HCT116 (cell line): ENCODE results near the gene KRT78. TPM values are rescaled to one million over a fixed set of nuclear protein-coding genes. Genes with fewer than 3 reads are reported as not detected.

Source experiments
- ATAC-seq: fragments of 200-7000 bp; cut with Tn5 transposase; 2 replicates; pipeline ENCODE4 v1.9.1; 2020; ENCODE audit warnings: mild to moderate bottlenecking, moderate library complexity
- BruUV-seq: library from RNA; stranded (reverse); fragments of 400-500 nt; replicated peaks from 2 replicates; lab custom pipeline; 2021; lab: Mats Ljungman, UMichigan
- CTCF ChIA-PET: fragments of 300-600 bp; sonication (Branson Sonifier 250); formaldehyde crosslinking; loops from one replicate; lab custom pipeline; 2021; ENCODE audit warnings: antibody characterized with exemption; lab: Charles Lee
- POLR2A ChIA-PET: fragments of 300-600, 350-600 bp; sonication (Branson Sonifier 250); formaldehyde crosslinking; loops from one replicate; lab custom pipeline; 2021; ENCODE audit warnings: antibody characterized with exemption; lab: Charles Lee
- RAD21 ChIA-PET, 2 experiments: fragments of 300-600 bp; sonication (Branson Sonifier 250); formaldehyde crosslinking; loops; one replicate each; lab custom pipeline; 2023; ENCODE audit warnings: low total read pairs in 2 of 2; ENCODE audit not compliant: uncharacterized antibody in 2 of 2, unreplicated experiment in 2 of 2, low non-redundant PET in 1 of 2; lab: Charles Lee
- DNase-seq: peaks from one replicate; pipeline ENCODE4 v3.0.0-alpha.2; 2010; ENCODE audit warnings: low read depth, low spot score
- H2AFZ ChIP-seq: fragments of 200-600 bp; shearing (Covaris generic), sonication (generic); 2 replicates; pipeline ENCODE4 v1.6.1; 2017; ENCODE audit warnings: low read depth, mixed run types, mixed read lengths, antibody characterized with exemption, low read length; ENCODE audit not compliant: poor library complexity, severe bottlenecking
- H3K27ac ChIP-seq: 2 replicates; pipeline ENCODE4 v1.5.1; 2012; ENCODE audit warnings: low read depth, low read length
- H3K27me3 ChIP-seq: fragments of 200-600 bp; sonication (generic); 2 replicates; pipeline ENCODE4 v1.6.1; 2016; ENCODE audit warnings: mixed run types, low read length, mixed read lengths; ENCODE audit not compliant: insufficient read depth
- H3K36me3 ChIP-seq, 2 experiments: fragments of 200-500 bp in 1 of 2; fragments of 200-600 bp in 1 of 2; sonication (Bioruptor generic) in 1 of 2; sonication (generic) in 1 of 2; 2 replicates each; pipeline versions ENCODE4 v1.5.1 to v1.6.1; 2014 to 2016; ENCODE audit warnings: low read length in 2 of 2, inconsistent platforms in 1 of 2, mixed read lengths in 1 of 2, mixed run types in 1 of 2; ENCODE audit not compliant: insufficient read depth in 2 of 2, control insufficient read depth in 1 of 2
- H3K4me1 ChIP-seq, 2 experiments: fragments of 200-600 bp in 1 of 2; sonication (generic) in 1 of 2; 2 replicates each; pipeline versions ENCODE4 v1.5.1 to v1.6.1; 2012 to 2017; ENCODE audit warnings: low read length in 2 of 2, inconsistent platforms in 1 of 2, mild to moderate bottlenecking in 1 of 2, mixed read lengths in 1 of 2, mixed run types in 1 of 2, moderate library complexity in 1 of 2; ENCODE audit not compliant: insufficient read depth in 2 of 2, control insufficient read depth in 1 of 2
- H3K4me2 ChIP-seq: fragments of 200-600 bp; sonication (generic); 2 replicates; pipeline ENCODE4 v1.6.1; 2017; ENCODE audit warnings: mixed run types, low read length, mixed read lengths
- H3K4me3 ChIP-seq, 2 experiments: fragments of 200-600 bp in 1 of 2; sonication (generic) in 1 of 2; replicated peaks in 1 of 2; 2 replicates each; pipeline ENCODE4 v1.5.1; 2011 to 2016; ENCODE audit warnings: low read length in 2 of 2, control low read depth in 1 of 2, low read depth in 1 of 2, mild to moderate bottlenecking in 1 of 2, mixed read lengths in 1 of 2, mixed run types in 1 of 2
- H3K79me2 ChIP-seq: fragments of 200-600 bp; sonication (generic); 2 replicates; pipeline ENCODE4 v1.6.1; 2017; ENCODE audit warnings: mild to moderate bottlenecking, mixed run types, low read length, moderate library complexity, mixed read lengths; ENCODE audit not compliant: insufficient read depth
- H3K9ac ChIP-seq: fragments of 200-600 bp; sonication (generic); 2 replicates; pipeline ENCODE4 v1.6.1; 2016; ENCODE audit warnings: low read length, mixed read lengths
- H3K9me2 ChIP-seq: fragments of 200-600 bp; sonication (generic), shearing (Covaris generic); 2 replicates; pipeline ENCODE4 v1.6.1; 2017; ENCODE audit warnings: mixed run types, mild to moderate bottlenecking, moderate library complexity; ENCODE audit not compliant: insufficient read depth
- H3K9me3 ChIP-seq, 2 experiments: fragments of 200-500 bp in 1 of 2; fragments of 200-600 bp in 1 of 2; sonication (Bioruptor generic) in 1 of 2; sonication (generic) in 1 of 2; 2 replicates each; pipeline ENCODE4 v1.6.1; 2014 to 2017; ENCODE audit warnings: low read length in 2 of 2, mixed read lengths in 2 of 2, inconsistent platforms in 1 of 2, low read depth in 1 of 2, mild to moderate bottlenecking in 1 of 2, mixed run types in 1 of 2, moderate library complexity in 1 of 2; ENCODE audit not compliant: control insufficient read depth in 1 of 2, insufficient read depth in 1 of 2
- H4K20me1 ChIP-seq: fragments of 200-600 bp; sonication (generic), shearing (Covaris generic); 2 replicates; pipeline ENCODE4 v1.6.1; 2017; ENCODE audit warnings: mixed run types, mild to moderate bottlenecking, moderate library complexity; ENCODE audit not compliant: insufficient read depth
- CBX3 ChIP-seq: IDR thresholded peaks from 2 replicates; pipeline ENCODE4 v1.6.1; 2012; ENCODE audit warnings: low read depth
- CEBPB ChIP-seq: IDR thresholded peaks from 2 replicates; pipeline ENCODE4 v1.6.1; 2012; ENCODE audit warnings: low read depth
- EGR1 ChIP-seq: IDR thresholded peaks from 2 replicates; pipeline ENCODE4 v1.6.1; 2012; ENCODE audit warnings: low read depth
- ELF1 ChIP-seq: IDR thresholded peaks from 2 replicates; pipeline ENCODE4 v1.6.1; 2012; ENCODE audit warnings: low read depth, borderline replicate concordance
- EZH2 ChIP-seq: fragments of 200-600 bp; sonication (generic); IDR thresholded peaks from 2 replicates; pipeline ENCODE4 v1.6.1; 2017; ENCODE audit warnings: antibody characterized with exemption, mixed run types
- JUND ChIP-seq: IDR thresholded peaks from 2 replicates; pipeline ENCODE4 v1.6.1; 2012
- POLR2A ChIP-seq: IDR thresholded peaks from 2 replicates; pipeline ENCODE4 v1.7.0; 2011; ENCODE audit warnings: borderline replicate concordance; ENCODE audit not compliant: insufficient read depth, insufficient read length; ENCODE audit errors: extremely low read depth
- RAD21 ChIP-seq: IDR thresholded peaks from 2 replicates; pipeline ENCODE4 v1.6.1; 2012; ENCODE audit warnings: low read depth, mild to moderate bottlenecking
- SRF ChIP-seq: IDR thresholded peaks from 2 replicates; pipeline ENCODE4 v1.6.1; 2012; ENCODE audit warnings: low read depth
- TCF7L2 ChIP-seq: IDR thresholded peaks from 2 replicates; pipeline ENCODE4 v1.7.0; 2011; ENCODE audit warnings: borderline replicate concordance, inconsistent platforms; ENCODE audit not compliant: insufficient read depth, insufficient read length; ENCODE audit errors: extremely low read depth
- YY1 ChIP-seq: IDR thresholded peaks from 2 replicates; pipeline ENCODE4 v1.6.1; 2011; ENCODE audit warnings: low read length, low read depth, moderate library complexity, mild to moderate bottlenecking; ENCODE audit not compliant: insufficient replicate concordance; ENCODE audit errors: extremely low read depth
- ZNF274 ChIP-seq: fragments of 200-500 bp; sonication (Bioruptor generic); IDR thresholded peaks from 2 replicates; pipeline ENCODE4 v1.6.1; 2014; ENCODE audit warnings: mild to moderate bottlenecking, low read depth, low read length, inconsistent platforms
- intact Hi-C: fragments of 100-400 bp; cut with micrococcal nuclease; formaldehyde crosslinking; loops from 2 replicates; pipeline ENCODE4 v1.10.0; 2022
- total RNA-seq: library from RNA; stranded (reverse); gene quantifications from one replicate; pipeline ENCODE4 v1.2.1, GENCODE V29; 2021; ENCODE audit not compliant: unreplicated experiment
- TF ChIP-seq, protein P1 (sequence below): IDR thresholded peaks from 2 replicates; pipeline ENCODE4 v1.6.1; 2012
- TF ChIP-seq, protein P2 (sequence below): IDR thresholded peaks from 2 replicates; pipeline ENCODE4 v1.6.1; 2012
- TF ChIP-seq, protein P3 (sequence below): IDR thresholded peaks from 2 replicates; pipeline ENCODE4 v1.6.1; 2011; ENCODE audit warnings: mild to moderate bottlenecking, low read length, moderate library complexity; ENCODE audit not compliant: insufficient replicate concordance; ENCODE audit errors: extremely low read depth

The KRT78 gene
- total RNA-seq, 1 experiment from 2014 or later, result not detected

DNA sequence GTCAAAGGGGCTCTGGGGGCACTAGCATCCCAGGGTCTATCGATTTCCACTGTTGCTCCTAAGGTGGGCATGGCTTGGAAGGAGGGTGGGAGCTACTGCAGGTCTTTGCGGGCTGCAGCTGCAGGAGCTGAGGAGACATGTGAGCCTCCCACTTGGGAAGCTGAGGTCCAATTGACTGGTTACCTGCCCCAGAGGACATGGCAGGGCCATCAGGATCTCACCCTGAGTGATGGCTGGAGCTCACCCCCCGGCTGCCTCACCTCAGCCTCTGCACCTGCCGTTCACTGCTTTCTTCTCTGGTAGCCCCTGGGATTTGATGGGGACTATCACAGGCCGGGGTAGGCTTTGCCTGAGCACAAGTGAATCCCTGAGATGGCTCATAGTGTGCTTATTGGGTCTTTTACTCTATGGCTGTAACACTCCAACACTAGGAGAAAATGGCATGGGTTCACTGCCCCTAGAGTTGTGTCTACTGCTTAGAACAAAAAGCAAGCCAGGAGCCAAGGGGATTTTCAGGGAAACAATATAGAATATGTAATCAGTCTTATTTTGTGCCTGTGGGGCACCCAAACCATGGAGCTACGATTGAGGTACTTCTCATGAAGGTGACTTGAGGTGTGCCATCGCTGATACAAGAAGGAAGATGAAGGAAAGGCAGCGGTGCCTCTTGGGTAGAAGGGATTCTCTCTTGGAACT, 31.6 kb downstream of the KRT78 start:
- intact Hi-C loops, result no loop called here
- no peaks in the 10 kb centered on the region for H4K20me1 ChIP-seq
- ChIA-PET POLR2A (no interaction called here), CTCF (no interaction called here), RAD21 (no interaction called here)
- no peaks in the 10 kb centered on the region for H3K9me2 ChIP-seq
- TF ChIP-seq, protein P1, sequence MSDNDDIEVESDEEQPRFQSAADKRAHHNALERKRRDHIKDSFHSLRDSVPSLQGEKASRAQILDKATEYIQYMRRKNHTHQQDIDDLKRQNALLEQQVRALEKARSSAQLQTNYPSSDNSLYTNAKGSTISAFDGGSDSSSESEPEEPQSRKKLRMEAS, result no peak
- TF ChIP-seq EZH2, result no peak
- no peak for TF ChIP-seq ELF1
- no peak for TF ChIP-seq YY1
- TF ChIP-seq CEBPB, result no peak
- TF ChIP-seq JUND, result no peak
- TF ChIP-seq TCF7L2, result no peak
- no peaks in the 10 kb centered on the region for H3K9me3 ChIP-seq
- DNase-seq, result no peak
- no peak overlapping the region for H3K4me2 ChIP-seq
- 0 out of 2 replicates have a peak, but pooled peaks cover 2% of the 10 kb centered on the region for H3K27me3 ChIP-seq
- no peaks in the 10 kb centered on the region for H3K79me2 ChIP-seq
- peaks cover 0 to 4% of the 10 kb centered on the region in 2 experiments; a peak in 2 of 4 replicates for H3K4me1 ChIP-seq
- H3K9ac ChIP-seq, result no peak overlapping the region
- no peaks in the 10 kb centered on the region for H3K36me3 ChIP-seq
- H3K4me3 ChIP-seq, result no peak overlapping the region
- no peak for ATAC-seq
- H2AFZ ChIP-seq, result no peak overlapping the region
- H3K27ac ChIP-seq, result no peak overlapping the region
- BruUV-seq, result no TSS peak

DNA sequence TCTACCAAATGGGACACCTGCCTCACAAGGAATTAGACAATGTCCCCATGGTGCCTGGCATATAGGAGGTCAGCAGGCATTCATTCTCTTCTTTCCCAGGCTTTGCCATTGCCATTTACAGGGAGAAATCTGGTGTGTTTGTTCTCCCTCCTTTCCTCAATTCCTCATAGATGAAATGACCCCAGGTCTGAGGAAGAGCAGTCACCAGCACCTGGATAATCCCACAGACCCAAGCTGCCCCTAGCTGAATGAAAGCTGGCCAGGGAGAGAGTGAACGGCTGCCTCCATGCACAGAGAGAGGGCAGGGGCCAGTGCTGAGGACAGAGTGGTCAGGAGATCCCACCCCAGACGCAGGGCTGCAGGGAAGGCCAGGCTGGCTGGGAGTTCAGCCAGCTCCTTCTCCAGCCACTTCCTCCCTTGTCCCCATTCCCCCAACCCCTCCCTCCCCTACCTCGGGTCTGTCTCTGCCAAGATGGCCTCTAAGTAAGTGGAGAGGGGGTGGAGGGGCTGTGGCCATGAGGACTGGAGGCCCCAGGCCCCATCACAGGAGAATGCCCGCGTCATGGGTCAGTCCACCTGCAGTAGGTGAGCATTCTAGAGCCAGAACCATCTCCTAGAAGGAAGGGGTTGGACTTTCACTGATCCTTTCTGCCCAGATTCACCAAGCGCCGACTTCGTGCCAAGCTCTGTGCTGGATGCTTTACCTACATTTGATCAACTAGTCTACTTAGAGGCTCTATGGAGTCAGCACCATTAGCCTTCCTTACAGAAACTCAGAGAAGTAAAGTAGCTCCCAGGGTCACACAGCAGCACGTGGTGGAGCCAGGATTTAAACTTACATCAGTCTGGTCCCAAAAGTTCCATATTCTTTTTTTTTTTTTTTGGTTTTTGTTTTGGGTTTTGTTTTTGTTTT, 32.9 kb downstream of the KRT78 start:
- H3K9me3 ChIP-seq, result no peaks in the 10 kb centered on the region
- H2AFZ ChIP-seq, result no peak overlapping the region
- H4K20me1 ChIP-seq, result no peaks in the 10 kb centered on the region
- no peak for ATAC-seq
- POLR2A ChIA-PET, result no interaction called here
- no TSS peak for BruUV-seq
- no peak overlapping the region for H3K4me3 ChIP-seq
- H3K36me3 ChIP-seq, result no peaks in the 10 kb centered on the region
- H3K9ac ChIP-seq, result no peak overlapping the region
- no peak for DNase-seq
- intact Hi-C loops, result no loop called here
- CTCF ChIA-PET, result no interaction called here
- H3K4me1 ChIP-seq, result no peaks in the 10 kb centered on the region
- no peak overlapping the region for H3K4me2 ChIP-seq
- H3K27ac ChIP-seq, result no peak overlapping the region
- no peaks in the 10 kb centered on the region for H3K79me2 ChIP-seq
- H3K9me2 ChIP-seq, result no peaks in the 10 kb centered on the region
- H3K27me3 ChIP-seq, result 0 out of 2 replicates have a peak, but pooled peaks cover 2% of the 10 kb centered on the region
- TF ChIP-seq SRF, result no peak
- TF ChIP-seq RAD21, result no peak
- TF ChIP-seq EGR1, result no peak
- TF ChIP-seq ZNF274, result no peak
- TF ChIP-seq, protein P2, sequence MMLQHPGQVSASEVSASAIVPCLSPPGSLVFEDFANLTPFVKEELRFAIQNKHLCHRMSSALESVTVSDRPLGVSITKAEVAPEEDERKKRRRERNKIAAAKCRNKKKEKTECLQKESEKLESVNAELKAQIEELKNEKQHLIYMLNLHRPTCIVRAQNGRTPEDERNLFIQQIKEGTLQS, result no peak
- no peak for TF ChIP-seq ELF1
- TF ChIP-seq, protein P3, sequence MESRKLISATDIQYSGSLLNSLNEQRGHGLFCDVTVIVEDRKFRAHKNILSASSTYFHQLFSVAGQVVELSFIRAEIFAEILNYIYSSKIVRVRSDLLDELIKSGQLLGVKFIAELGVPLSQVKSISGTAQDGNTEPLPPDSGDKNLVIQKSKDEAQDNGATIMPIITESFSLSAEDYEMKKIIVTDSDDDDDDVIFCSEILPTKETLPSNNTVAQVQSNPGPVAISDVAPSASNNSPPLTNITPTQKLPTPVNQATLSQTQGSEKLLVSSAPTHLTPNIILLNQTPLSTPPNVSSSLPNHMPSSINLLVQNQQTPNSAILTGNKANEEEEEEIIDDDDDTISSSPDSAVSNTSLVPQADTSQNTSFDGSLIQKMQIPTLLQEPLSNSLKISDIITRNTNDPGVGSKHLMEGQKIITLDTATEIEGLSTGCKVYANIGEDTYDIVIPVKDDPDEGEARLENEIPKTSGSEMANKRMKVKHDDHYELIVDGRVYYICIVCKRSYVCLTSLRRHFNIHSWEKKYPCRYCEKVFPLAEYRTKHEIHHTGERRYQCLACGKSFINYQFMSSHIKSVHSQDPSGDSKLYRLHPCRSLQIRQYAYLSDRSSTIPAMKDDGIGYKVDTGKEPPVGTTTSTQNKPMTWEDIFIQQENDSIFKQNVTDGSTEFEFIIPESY, result no peak
- no peak for TF ChIP-seq POLR2A
- TF ChIP-seq CBX3, result no peak
- RAD21 ChIA-PET, result no interaction called here
